ENCODE results near the gene HGD. TPM values are rescaled to one million over a fixed set of nuclear protein-coding genes. Genes with fewer than 3 reads are reported as not detected.
"Not testable (repeated sequence)": the region's sequence is repeated elsewhere in the genome, so short reads cannot be mapped to it uniquely, and the experiment has no call there.

Gene HGD
- total and polyA plus RNA-seq, 2 donors (not counting 3 experiments of a cell fraction or from before 2014, with no cell fraction given): 0.18 to 0.22 TPM

- Histone ChIP-seq H3K4me2 (ENCODE audit: insufficient read depth, low read length) (peak overlapping the region; percentile 82), H3K27ac (ENCODE audit: insufficient read depth, low read depth, low read length) (peak overlapping the region; percentile 63), H3K4me1 (ENCODE audit: control insufficient read depth, extremely low read depth, insufficient read depth, low read length) (peaks cover 21% of the 10 kb centered on the region), H3K9me1 (replicated peaks; ENCODE audit: control insufficient read depth, extremely low read depth, insufficient read depth, low read length) (no peaks in the 10 kb centered on the region), H3K9me3 (replicated peaks; ENCODE audit: control insufficient read depth, insufficient read depth, low read length) (no peaks in the 10 kb centered on the region), H3K27me3 (ENCODE audit: control insufficient read depth in 2 of 2, insufficient read depth in 2 of 2, low read length in 2 of 2) (no peaks in the 10 kb centered on the region), H2AFZ (ENCODE audit: low read depth, low read length) (peak overlapping the region; percentile 80), H3K9ac (replicated peaks; ENCODE audit: extremely low read depth, insufficient read depth, low read length) (peak overlapping the region; percentile 30), H4K20me1 (replicated peaks; ENCODE audit: control insufficient read depth, extremely low read depth, insufficient read depth, low read length) (no peaks in the 10 kb centered on the region), H3K36me3 (ENCODE audit: control insufficient read depth in 2 of 2, extremely low read depth in 1 of 2, insufficient read depth in 2 of 2, low read length in 2 of 2) (no peaks in the 10 kb centered on the region), H3K4me3 (replicated peaks in 1 of 3; ENCODE audit: insufficient read depth in 1 of 3, low read depth in 1 of 3, low read length in 3 of 3) (peak overlapping the region in 1 of 3 experiments; percentile 36), H3K79me2 (ENCODE audit: control insufficient read depth, insufficient read depth, low read length) (no peaks in the 10 kb centered on the region)
- CTCF ChIA-PET: interaction anchor here (0.6 to 2.3 kb wide), 17 partner anchors 10 to 261 kb away, joined by 3 to 23 read pairs (median 5); partner anchors contain the start of genes GTF2E1, NDUFB4 and RABL3
- dilution Hi-C loops (cut with MboI; ENCODE audit: extremely low pct_ligation_motif_present, low sequenced_read_pairs) (no loop called here), intact Hi-C loops (cut with micrococcal nuclease) (loop anchor here (1.0 to 10.0 kb wide), 7 partner anchors 15 to 616 kb away; partner anchors contain the start of genes GTF2E1, NDUFB4 and RABL3)
- TSS peak; percentile 91 for BruUV-seq (replicated peaks)
- DNase-seq (ENCODE audit: low read depth, low spot score) (peak; percentile 95), FAIRE-seq (peak; percentile 85)
- POLR2A ChIA-PET: interaction anchor here (0.6 to 1.7 kb wide), 6 partner anchors 15 to 439 kb away, joined by 3 to 7 read pairs (median 4); partner anchors contain the start of genes GTF2E1, NDUFB4 and RABL3
- TF ChIP-seq MAX (IDR thresholded peaks at IDR 0.05; ENCODE audit: insufficient read depth, insufficient read length): no peak
- TF ChIP-seq EZH2 (IDR thresholded peaks at IDR 0.05; ENCODE audit: borderline replicate concordance, low read depth, low read length, severe bottlenecking): no peak
- no peak for TF ChIP-seq MYC (IDR thresholded peaks at IDR 0.05; ENCODE audit: low read depth, low read length)
- peak; percentile 61 for TF ChIP-seq POLR2AphosphoS5 (IDR thresholded peaks at IDR 0.05; ENCODE audit: insufficient read depth, low read depth, low read length)
- no peak for TF ChIP-seq GATA2 (IDR thresholded peaks at IDR 0.05; ENCODE audit: insufficient read depth, insufficient read length, low read depth, low read length)
- peak; percentile 60 for TF ChIP-seq POLR2A (IDR thresholded peaks at IDR 0.05; ENCODE audit: low read depth, low read length)
- TF ChIP-seq CTCF (IDR thresholded peaks at IDR 0.05; ENCODE audit: extremely low read depth in 1 of 2, insufficient read depth in 1 of 2, low read depth in 1 of 2, low read length in 2 of 2): no peak
- TF ChIP-seq JUN (IDR thresholded peaks at IDR 0.05; ENCODE audit: borderline replicate concordance, insufficient read depth, insufficient read length, low read depth): peak; percentile 32
- peak; percentile 42 for TF ChIP-seq FOS (IDR thresholded peaks at IDR 0.05; ENCODE audit: borderline replicate concordance, insufficient read depth, low read length)
These were observed 3.6 kb downstream of the HGD start for GRCh38 chr3:120678331-120678947.

DNA sequence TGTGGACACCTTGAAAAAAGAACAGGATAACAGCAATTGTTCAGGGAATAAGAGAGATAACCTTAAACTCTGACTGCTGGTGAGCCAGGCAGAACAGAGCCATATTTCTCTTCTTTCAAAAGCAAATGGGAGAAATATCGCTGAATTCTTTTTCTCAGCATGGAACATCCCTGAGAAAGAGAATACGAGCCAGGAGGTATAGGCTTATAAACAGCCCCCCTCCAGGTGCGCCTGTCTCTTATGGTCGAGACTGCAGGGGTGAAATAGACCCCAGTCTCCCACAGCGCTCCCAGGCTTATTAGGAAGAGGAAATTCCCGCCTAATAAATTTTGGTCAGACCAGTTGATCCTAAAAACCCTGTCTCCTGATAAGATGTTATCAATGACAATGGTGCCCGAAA is 4.8 kb downstream of the HGD start:
- CTCF ChIA-PET: not testable (repeated sequence)

More for the DNA sequence above, 4.8 kb downstream of the HGD start:
- H3K36me3 ChIP-seq (ENCODE audit: control insufficient read depth in 2 of 2, extremely low read depth in 1 of 2, insufficient read depth in 2 of 2, low read length in 2 of 2); H3K27me3 ChIP-seq (ENCODE audit: control insufficient read depth in 2 of 2, insufficient read depth in 2 of 2, low read length in 2 of 2); H3K79me2 ChIP-seq (ENCODE audit: control insufficient read depth, insufficient read depth, low read length); DNase-seq (ENCODE audit: low read depth, low spot score); H3K9me1 ChIP-seq (replicated peaks; ENCODE audit: control insufficient read depth, extremely low read depth, insufficient read depth, low read length); H4K20me1 ChIP-seq (replicated peaks; ENCODE audit: control insufficient read depth, extremely low read depth, insufficient read depth, low read length); FAIRE-seq; H3K9ac ChIP-seq (replicated peaks; ENCODE audit: extremely low read depth, insufficient read depth, low read length); H2AFZ ChIP-seq (ENCODE audit: low read depth, low read length); dilution Hi-C loops (cut with MboI; ENCODE audit: extremely low pct_ligation_motif_present, low sequenced_read_pairs); H3K9me3 ChIP-seq (replicated peaks; ENCODE audit: control insufficient read depth, insufficient read depth, low read length); POLR2A ChIA-PET; H3K4me2 ChIP-seq (ENCODE audit: insufficient read depth, low read length); H3K27ac ChIP-seq (ENCODE audit: insufficient read depth, low read depth, low read length); BruUV-seq (replicated peaks); H3K4me3 ChIP-seq (replicated peaks in 1 of 3; ENCODE audit: insufficient read depth in 1 of 3, low read depth in 1 of 3, low read length in 3 of 3): not testable (repeated sequence)
- intact Hi-C loops (cut with micrococcal nuclease): loop anchor here (5.0 to 10.0 kb wide), 2 partner anchors 260 to 618 kb away; no protein-coding TSS in a partner anchor
- peaks cover 21% of the 10 kb centered on the region for H3K4me1 ChIP-seq (ENCODE audit: control insufficient read depth, extremely low read depth, insufficient read depth, low read length)
